ENCODE results near the gene DAD1.
A peak's percentile ranks its signal among the peaks of the same experiment; 100 is the strongest.

The DAD1 gene

GRCh38 chr14:22552827-22553076 lies 36.3 kb downstream of the DAD1 start:
- no peak for DNase-seq (ENCODE audit: extremely low read depth, insufficient read length)
- Histone ChIP-seq H3K27me3 (replicated peaks; ENCODE audit: control insufficient read depth, insufficient read depth, low read length) (no peaks in the 10 kb centered on the region), H3K36me3 (ENCODE audit: control insufficient read depth, insufficient read depth, low read length) (peaks cover 25% of the 10 kb centered on the region), H3K4me3 (replicated peaks; ENCODE audit: low read depth, low read length) (no peak overlapping the region)
- no peak for TF ChIP-seq CTCF (IDR thresholded peaks at IDR 0.05; ENCODE audit: insufficient read depth, low read length, poor library complexity, severe bottlenecking)

GRCh38 chr14:22552001-22552826 lies 36.8 kb downstream of the DAD1 start:
- Histone ChIP-seq H3K36me3 (ENCODE audit: control insufficient read depth, insufficient read depth, low read length) (peaks cover 29% of the 10 kb centered on the region), H3K4me3 (replicated peaks; ENCODE audit: low read depth, low read length) (no peak overlapping the region), H3K27me3 (replicated peaks; ENCODE audit: control insufficient read depth, insufficient read depth, low read length) (no peaks in the 10 kb centered on the region)
- no peak for TF ChIP-seq CTCF (IDR thresholded peaks at IDR 0.05; ENCODE audit: insufficient read depth, low read length, poor library complexity, severe bottlenecking)
- DNase-seq (ENCODE audit: extremely low read depth, insufficient read length) = no peak

GRCh38 chr14:22551605-22551997 lies 37.4 kb downstream of the DAD1 start:
- TF ChIP-seq CTCF (IDR thresholded peaks at IDR 0.05; ENCODE audit: insufficient read depth, low read length, poor library complexity, severe bottlenecking) = no peak
- H3K4me3 ChIP-seq (replicated peaks; ENCODE audit: low read depth, low read length) = no peak overlapping the region
- peaks cover 30% of the 10 kb centered on the region for H3K36me3 ChIP-seq (ENCODE audit: control insufficient read depth, insufficient read depth, low read length)
- H3K27me3 ChIP-seq (replicated peaks; ENCODE audit: control insufficient read depth, insufficient read depth, low read length) = no peaks in the 10 kb centered on the region
- no peak for DNase-seq (ENCODE audit: extremely low read depth, insufficient read length)

GRCh38 chr14:22549981-22550673 lies 38.9 kb downstream of the DAD1 start:
- DNase-seq (ENCODE audit: extremely low read depth, insufficient read length) = peak; percentile 80
- no peaks in the 10 kb centered on the region for H3K27me3 ChIP-seq (replicated peaks; ENCODE audit: control insufficient read depth, insufficient read depth, low read length)
- no peak overlapping the region for H3K4me3 ChIP-seq (replicated peaks; ENCODE audit: low read depth, low read length)
- H3K36me3 ChIP-seq (ENCODE audit: control insufficient read depth, insufficient read depth, low read length) = peaks cover 33% of the 10 kb centered on the region
- TF ChIP-seq CTCF (IDR thresholded peaks at IDR 0.05; ENCODE audit: insufficient read depth, low read length, poor library complexity, severe bottlenecking) = no peak

GRCh38 chr14:22549324-22549962 lies 39.6 kb downstream of the DAD1 start:
- Histone ChIP-seq H3K4me3 (replicated peaks; ENCODE audit: low read depth, low read length) (no peak overlapping the region), H3K36me3 (ENCODE audit: control insufficient read depth, insufficient read depth, low read length) (peaks cover 33% of the 10 kb centered on the region), H3K27me3 (replicated peaks; ENCODE audit: control insufficient read depth, insufficient read depth, low read length) (no peaks in the 10 kb centered on the region)

More at GRCh38 chr14:22549324-22549962, 39.6 kb downstream of the DAD1 start:
- DNase-seq (ENCODE audit: extremely low read depth, insufficient read length) = no peak
- TF ChIP-seq CTCF (IDR thresholded peaks at IDR 0.05; ENCODE audit: insufficient read depth, low read length, poor library complexity, severe bottlenecking) = no peak
